SK-N-MC (cell line): Measurements from ENCODE around the gene GLG1.

Experiments
- EZH2 ChIP-seq: fragments of 200-600 bp; sonication (generic); IDR thresholded peaks from one replicate; pipeline ENCODE4 v1.6.1; 2017; ENCODE audit warnings: antibody characterized with exemption
- FOXP2 ChIP-seq: optimal IDR thresholded peaks from 2 replicates; pipeline ENCODE3; 2011; ENCODE audit warnings: mild to moderate bottlenecking, moderate library complexity; ENCODE audit not compliant: insufficient read depth; ENCODE audit errors: extremely low read length, control extremely low read depth
- POLR2AphosphoS5 ChIP-seq: IDR thresholded peaks from 2 replicates; pipeline ENCODE4 v1.6.1; 2012; ENCODE audit warnings: mild to moderate bottlenecking, low read depth, low read length, borderline replicate concordance

DNA sequence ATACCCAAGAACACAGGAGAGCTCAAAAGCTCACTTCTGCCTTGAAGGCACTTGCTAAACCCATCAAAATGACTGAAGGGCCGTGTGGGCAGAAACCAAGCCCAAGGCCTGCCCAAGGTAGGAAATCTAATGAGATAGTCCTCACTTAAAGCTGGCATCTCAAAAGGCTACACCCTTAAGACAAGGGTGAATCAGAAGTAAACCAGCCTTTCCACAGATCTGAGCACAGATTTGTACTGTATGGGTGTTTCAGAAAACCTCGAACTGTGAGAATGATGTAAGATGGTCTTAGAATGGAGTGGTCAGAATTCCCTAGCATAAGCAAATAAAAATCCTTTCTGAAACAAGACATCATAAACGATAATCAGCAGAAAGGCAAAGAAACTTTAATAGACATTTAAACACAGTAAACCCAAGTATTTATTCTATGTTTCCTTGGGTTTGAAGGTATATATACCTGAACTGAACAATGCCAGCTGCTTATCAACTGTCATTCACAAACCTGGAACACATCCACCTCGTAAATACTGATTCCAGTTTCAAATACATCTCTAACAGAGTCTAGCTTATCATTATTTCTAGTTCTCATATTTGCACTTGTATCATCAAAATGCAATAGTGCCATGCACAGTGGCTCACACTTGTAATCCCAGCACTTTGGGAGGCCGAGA is 37.8 kb downstream of the GLG1 start:
- TF ChIP-seq EZH2, result no peak
- no peak for TF ChIP-seq POLR2AphosphoS5
- no peak for TF ChIP-seq FOXP2
